HepG2 (cell line): ENCODE data around the gene AMBRA1. TPM values are rescaled to one million over a fixed set of nuclear protein-coding genes. Genes with fewer than 3 reads are reported as not detected.

ENCODE experiments used
- EED ChIP-seq: sonication (generic); formaldehyde crosslinking; IDR thresholded peaks from 2 replicates; pipeline ENCODE4 v1.5.0; 2020; ENCODE audit warnings: mild to moderate bottlenecking, missing genetic modification reagents
- NCOR1 ChIP-seq: fragments of 200-600 bp; sonication (generic); IDR thresholded peaks from 2 replicates; pipeline ENCODE4 v1.7.0; 2017; ENCODE audit warnings: antibody characterized with exemption, low read length, borderline replicate concordance
- NKX3-1 ChIP-seq: sonication (generic); formaldehyde crosslinking; IDR thresholded peaks from 2 replicates; pipeline ENCODE4 v1.5.0; 2020; ENCODE audit warnings: missing genetic modification reagents
- SMC3 ChIP-seq: IDR thresholded peaks from 2 replicates; pipeline ENCODE4 v1.6.1; 2011; ENCODE audit warnings: low read length, improper control_type of control experiment
- TCF12 ChIP-seq, 2 experiments: fragments of 450-650 bp in 1 of 2; sonication (generic) in 1 of 2; formaldehyde crosslinking in 1 of 2; IDR thresholded peaks; 2 replicates each; pipeline versions ENCODE4 v1.6.1 to v1.8.0; 2017 to 2022; ENCODE audit warnings: antibody characterized with exemption in 1 of 2, mild to moderate bottlenecking in 1 of 2, missing genetic modification reagents in 1 of 2, moderate library complexity in 1 of 2
- TRIM24 ChIP-seq: sonication (generic); formaldehyde crosslinking; IDR thresholded peaks from 2 replicates; pipeline ENCODE4 v1.8.0; 2022; ENCODE audit warnings: mild to moderate bottlenecking, missing genetic modification reagents
- ZBTB7B ChIP-seq: sonication (generic); formaldehyde crosslinking; IDR thresholded peaks from 2 replicates; pipeline ENCODE4 v1.4.0; 2020; ENCODE audit warnings: missing genetic modification reagents
- ZFYVE20 ChIP-seq: sonication (generic); formaldehyde crosslinking; IDR thresholded peaks from 2 replicates; pipeline ENCODE4 v1.8.0; 2023; ENCODE audit warnings: low read depth, mild to moderate bottlenecking, moderate library complexity, missing genetic modification reagents, borderline replicate concordance
- ZIK1 ChIP-seq: sonication (generic); formaldehyde crosslinking; IDR thresholded peaks from 2 replicates; pipeline ENCODE4 v1.5.0; 2020; ENCODE audit warnings: mild to moderate bottlenecking, low read depth, missing genetic modification reagents, borderline replicate concordance
- ZNF484 ChIP-seq: sonication (generic); formaldehyde crosslinking; IDR thresholded peaks from 2 replicates; pipeline ENCODE4 v1.5.1; 2020; ENCODE audit warnings: mild to moderate bottlenecking, low read depth, missing genetic modification reagents, borderline replicate concordance
- ZNF605 ChIP-seq: sonication (generic); formaldehyde crosslinking; IDR thresholded peaks from 2 replicates; pipeline ENCODE4 v1.8.0; 2022; ENCODE audit warnings: mild to moderate bottlenecking, missing genetic modification reagents
- ZNF83 ChIP-seq: sonication (generic); formaldehyde crosslinking; IDR thresholded peaks from 2 replicates; pipeline ENCODE4 v1.4.0; 2020; ENCODE audit warnings: missing genetic modification reagents, mild to moderate bottlenecking, borderline replicate concordance
- polyA plus RNA-seq, 8 experiments: library from polyadenylated mRNA; depleted of rRNA in 3 of 8; stranded (reverse) in 7 of 8; unstranded in 1 of 8; fragments of >200 nt; fragmentation: Illumina TruSeq in 4 of 8; extraction: Trizol in 4 of 8; gene quantifications; 2 replicates each; pipeline versions ENCODE4 v1.2.1 to v1.2.3, GENCODE V29; 2011 to 2016; ENCODE audit warnings: low read depth in 4 of 8, missing spikeins in 1 of 8, mixed read lengths in 1 of 8; ENCODE audit not compliant: insufficient read depth in 1 of 8
- total RNA-seq, 5 experiments: library from RNA; depleted of rRNA; stranded (reverse); fragments of >200 nt; fragmentation: Illumina TruSeq; extraction: Trizol; gene quantifications; 2 replicates each; pipeline ENCODE4 v1.2.3, GENCODE V29; 2016; ENCODE audit warnings: low read depth in 1 of 5
- TF ChIP-seq, protein P1 (sequence below): sonication (generic); formaldehyde crosslinking; IDR thresholded peaks from 2 replicates; pipeline ENCODE4 v1.8.1; 2023; ENCODE audit warnings: missing genetic modification reagents, inconsistent platforms, borderline replicate concordance
- TF ChIP-seq, protein P2 (sequence below): sonication (generic); formaldehyde crosslinking; IDR thresholded peaks from 2 replicates; pipeline ENCODE4 v1.5.0; 2020; ENCODE audit warnings: missing genetic modification reagents
- TF ChIP-seq, protein P3 (sequence below): sonication (generic); formaldehyde crosslinking; IDR thresholded peaks from 2 replicates; pipeline ENCODE4 v1.4.0; 2020; ENCODE audit warnings: missing genetic modification reagents, borderline replicate concordance
- TF ChIP-seq, protein P4 (sequence below): sonication (generic); formaldehyde crosslinking; IDR thresholded peaks from 2 replicates; pipeline ENCODE4 v1.4.0; 2020; ENCODE audit warnings: missing genetic modification reagents

The AMBRA1 gene
- total and polyA plus RNA-seq, 2 of the 13 experiments (the other 11 are each of a cell fraction or from before 2014, with no cell fraction given): 15.7 to 26.0 TPM

DNA sequence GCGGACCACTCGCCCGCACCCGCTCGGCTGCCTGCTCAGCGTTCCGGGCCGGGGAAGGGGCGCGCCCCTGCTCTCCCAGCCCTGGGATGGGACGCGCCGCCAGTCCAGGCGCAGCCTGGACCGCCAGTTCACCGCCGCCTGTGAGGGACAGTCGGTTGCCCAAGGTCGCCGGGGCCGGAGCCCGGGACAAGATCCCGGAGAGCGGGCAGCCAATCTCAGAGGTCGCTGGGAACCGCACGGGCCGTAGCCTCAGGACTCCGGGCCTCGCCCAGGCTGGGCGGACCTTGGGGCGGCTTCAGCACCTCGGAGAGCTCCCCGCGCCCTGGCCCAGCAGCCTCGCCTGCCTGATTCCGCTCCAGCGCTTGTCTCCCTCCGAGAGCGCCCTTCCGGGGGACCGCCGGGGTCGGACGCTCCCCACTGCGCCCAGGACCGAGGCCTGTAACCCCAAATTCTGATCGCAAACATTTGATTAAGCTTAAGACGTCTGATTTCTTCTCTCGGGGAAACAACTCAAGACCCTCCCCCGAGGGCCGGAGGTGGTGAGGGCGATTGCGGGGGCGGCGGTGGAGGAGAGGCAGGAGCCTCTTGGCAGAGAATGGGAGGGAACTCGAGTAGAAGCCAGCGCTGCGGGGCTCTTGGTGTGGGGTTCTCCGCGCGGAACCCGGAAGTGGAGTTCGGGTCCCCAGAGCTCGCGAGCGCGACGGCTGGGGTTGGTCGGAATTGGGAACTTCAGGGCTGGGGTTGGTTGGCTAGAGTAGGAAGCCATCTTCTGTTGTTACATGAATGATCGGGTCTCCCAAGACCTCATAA lies 201.2 kb downstream of the AMBRA1 start (continued):
- TF ChIP-seq TCF12 (IDR thresholded peaks at IDR 0.05) (no peak), TCF12 (CRISPR knock-in tag; IDR thresholded peaks at IDR 0.05) (0 out of 2 replicates have a peak, but pooled peaks have one; percentile 30), SMC3 (no peak), ZNF484 (peak; percentile 75; the same call in 1 of the 2 replicates), NCOR1 (no peak), NKX3-1 (CRISPR knock-in tag) (peak; percentile 99), ZFYVE20 (CRISPR knock-in tag) (peak; percentile 96), ZIK1 (CRISPR knock-in tag) (peak; percentile 95; the same call in 1 of the 2 replicates), ZNF83 (CRISPR knock-in tag) (peak; percentile 97), ZNF605 (CRISPR knock-in tag) (peak; percentile 99), TRIM24 (CRISPR knock-in tag) (no peak), EED (CRISPR knock-in tag) (peak; percentile 95), ZBTB7B (CRISPR knock-in tag) (peak; percentile 92)
- TF ChIP-seq, protein P1, sequence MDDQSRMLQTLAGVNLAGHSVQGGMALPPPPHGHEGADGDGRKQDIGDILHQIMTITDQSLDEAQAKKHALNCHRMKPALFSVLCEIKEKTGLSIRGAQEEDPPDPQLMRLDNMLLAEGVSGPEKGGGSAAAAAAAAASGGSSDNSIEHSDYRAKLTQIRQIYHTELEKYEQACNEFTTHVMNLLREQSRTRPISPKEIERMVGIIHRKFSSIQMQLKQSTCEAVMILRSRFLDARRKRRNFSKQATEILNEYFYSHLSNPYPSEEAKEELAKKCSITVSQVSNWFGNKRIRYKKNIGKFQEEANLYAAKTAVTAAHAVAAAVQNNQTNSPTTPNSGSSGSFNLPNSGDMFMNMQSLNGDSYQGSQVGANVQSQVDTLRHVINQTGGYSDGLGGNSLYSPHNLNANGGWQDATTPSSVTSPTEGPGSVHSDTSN: peak; percentile 94
- TF ChIP-seq, protein P2, sequence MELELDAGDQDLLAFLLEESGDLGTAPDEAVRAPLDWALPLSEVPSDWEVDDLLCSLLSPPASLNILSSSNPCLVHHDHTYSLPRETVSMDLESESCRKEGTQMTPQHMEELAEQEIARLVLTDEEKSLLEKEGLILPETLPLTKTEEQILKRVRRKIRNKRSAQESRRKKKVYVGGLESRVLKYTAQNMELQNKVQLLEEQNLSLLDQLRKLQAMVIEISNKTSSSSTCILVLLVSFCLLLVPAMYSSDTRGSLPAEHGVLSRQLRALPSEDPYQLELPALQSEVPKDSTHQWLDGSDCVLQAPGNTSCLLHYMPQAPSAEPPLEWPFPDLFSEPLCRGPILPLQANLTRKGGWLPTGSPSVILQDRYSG (CRISPR knock-in tag): peak; percentile 98
- TF ChIP-seq, protein P3, sequence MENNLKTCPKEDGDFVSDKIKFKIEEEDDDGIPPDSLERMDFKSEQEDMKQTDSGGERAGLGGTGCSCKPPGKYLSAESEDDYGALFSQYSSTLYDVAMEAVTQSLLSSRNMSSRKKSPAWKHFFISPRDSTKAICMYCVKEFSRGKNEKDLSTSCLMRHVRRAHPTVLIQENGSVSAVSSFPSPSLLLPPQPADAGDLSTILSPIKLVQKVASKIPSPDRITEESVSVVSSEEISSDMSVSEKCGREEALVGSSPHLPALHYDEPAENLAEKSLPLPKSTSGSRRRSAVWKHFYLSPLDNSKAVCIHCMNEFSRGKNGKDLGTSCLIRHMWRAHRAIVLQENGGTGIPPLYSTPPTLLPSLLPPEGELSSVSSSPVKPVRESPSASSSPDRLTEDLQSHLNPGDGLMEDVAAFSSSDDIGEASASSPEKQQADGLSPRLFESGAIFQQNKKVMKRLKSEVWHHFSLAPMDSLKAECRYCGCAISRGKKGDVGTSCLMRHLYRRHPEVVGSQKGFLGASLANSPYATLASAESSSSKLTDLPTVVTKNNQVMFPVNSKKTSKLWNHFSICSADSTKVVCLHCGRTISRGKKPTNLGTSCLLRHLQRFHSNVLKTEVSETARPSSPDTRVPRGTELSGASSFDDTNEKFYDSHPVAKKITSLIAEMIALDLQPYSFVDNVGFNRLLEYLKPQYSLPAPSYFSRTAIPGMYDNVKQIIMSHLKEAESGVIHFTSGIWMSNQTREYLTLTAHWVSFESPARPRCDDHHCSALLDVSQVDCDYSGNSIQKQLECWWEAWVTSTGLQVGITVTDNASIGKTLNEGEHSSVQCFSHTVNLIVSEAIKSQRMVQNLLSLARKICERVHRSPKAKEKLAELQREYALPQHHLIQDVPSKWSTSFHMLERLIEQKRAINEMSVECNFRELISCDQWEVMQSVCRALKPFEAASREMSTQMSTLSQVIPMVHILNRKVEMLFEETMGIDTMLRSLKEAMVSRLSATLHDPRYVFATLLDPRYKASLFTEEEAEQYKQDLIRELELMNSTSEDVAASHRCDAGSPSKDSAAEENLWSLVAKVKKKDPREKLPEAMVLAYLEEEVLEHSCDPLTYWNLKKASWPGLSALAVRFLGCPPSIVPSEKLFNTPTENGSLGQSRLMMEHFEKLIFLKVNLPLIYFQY (CRISPR knock-in tag): peak; percentile 99
- TF ChIP-seq, protein P4, sequence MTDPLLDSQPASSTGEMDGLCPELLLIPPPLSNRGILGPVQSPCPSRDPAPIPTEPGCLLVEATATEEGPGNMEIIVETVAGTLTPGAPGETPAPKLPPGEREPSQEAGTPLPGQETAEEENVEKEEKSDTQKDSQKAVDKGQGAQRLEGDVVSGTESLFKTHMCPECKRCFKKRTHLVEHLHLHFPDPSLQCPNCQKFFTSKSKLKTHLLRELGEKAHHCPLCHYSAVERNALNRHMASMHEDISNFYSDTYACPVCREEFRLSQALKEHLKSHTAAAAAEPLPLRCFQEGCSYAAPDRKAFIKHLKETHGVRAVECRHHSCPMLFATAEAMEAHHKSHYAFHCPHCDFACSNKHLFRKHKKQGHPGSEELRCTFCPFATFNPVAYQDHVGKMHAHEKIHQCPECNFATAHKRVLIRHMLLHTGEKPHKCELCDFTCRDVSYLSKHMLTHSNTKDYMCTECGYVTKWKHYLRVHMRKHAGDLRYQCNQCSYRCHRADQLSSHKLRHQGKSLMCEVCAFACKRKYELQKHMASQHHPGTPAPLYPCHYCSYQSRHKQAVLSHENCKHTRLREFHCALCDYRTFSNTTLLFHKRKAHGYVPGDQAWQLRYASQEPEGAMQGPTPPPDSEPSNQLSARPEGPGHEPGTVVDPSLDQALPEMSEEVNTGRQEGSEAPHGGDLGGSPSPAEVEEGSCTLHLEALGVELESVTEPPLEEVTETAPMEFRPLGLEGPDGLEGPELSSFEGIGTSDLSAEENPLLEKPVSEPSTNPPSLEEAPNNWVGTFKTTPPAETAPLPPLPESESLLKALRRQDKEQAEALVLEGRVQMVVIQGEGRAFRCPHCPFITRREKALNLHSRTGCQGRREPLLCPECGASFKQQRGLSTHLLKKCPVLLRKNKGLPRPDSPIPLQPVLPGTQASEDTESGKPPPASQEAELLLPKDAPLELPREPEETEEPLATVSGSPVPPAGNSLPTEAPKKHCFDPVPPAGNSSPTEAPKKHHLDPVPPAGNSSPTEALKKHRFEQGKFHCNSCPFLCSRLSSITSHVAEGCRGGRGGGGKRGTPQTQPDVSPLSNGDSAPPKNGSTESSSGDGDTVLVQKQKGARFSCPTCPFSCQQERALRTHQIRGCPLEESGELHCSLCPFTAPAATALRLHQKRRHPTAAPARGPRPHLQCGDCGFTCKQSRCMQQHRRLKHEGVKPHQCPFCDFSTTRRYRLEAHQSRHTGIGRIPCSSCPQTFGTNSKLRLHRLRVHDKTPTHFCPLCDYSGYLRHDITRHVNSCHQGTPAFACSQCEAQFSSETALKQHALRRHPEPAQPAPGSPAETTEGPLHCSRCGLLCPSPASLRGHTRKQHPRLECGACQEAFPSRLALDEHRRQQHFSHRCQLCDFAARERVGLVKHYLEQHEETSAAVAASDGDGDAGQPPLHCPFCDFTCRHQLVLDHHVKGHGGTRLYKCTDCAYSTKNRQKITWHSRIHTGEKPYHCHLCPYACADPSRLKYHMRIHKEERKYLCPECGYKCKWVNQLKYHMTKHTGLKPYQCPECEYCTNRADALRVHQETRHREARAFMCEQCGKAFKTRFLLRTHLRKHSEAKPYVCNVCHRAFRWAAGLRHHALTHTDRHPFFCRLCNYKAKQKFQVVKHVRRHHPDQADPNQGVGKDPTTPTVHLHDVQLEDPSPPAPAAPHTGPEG: peak; percentile 96
